ENCODE data around the gene MRPS34. TPM values are rescaled to one million over a fixed set of nuclear protein-coding genes. Genes with fewer than 3 reads are reported as not detected.

The MRPS34 gene
- total RNA-seq, result 48.4 TPM

GRCh38 chr16:1772908-1773702 is at the start of gene MRPS34:
Gene MRPS34 (minus strand): TSS chr16:1773134. CDS start chr16:1773119, 15 bp downstream.

GRCh38 chr16:1793578-1794220 is 20.8 kb upstream of the MRPS34 start, which contains the start of gene IGFALS:
Gene IGFALS (minus strand): TSS chr16:1793705. CDS start chr16:1793652, 53 bp downstream.

GRCh38 chr16:1782408-1783264 is 9.7 kb upstream of the MRPS34 start, which contains the start of the genes NUBP2 and SPSB3:
Gene NUBP2 (plus strand): TSS chr16:1782960. CDS start chr16:1783021, 61 bp downstream.
Gene SPSB3 (minus strand): TSS chr16:1782571. CDS start chr16:1781483, 1,088 bp downstream.

GRCh38 chr16:1772362-1772907 is 499 bp downstream of the MRPS34 start, which contains the start of gene EME2:
Gene EME2 (plus strand): TSS chr16:1772810. CDS start chr16:1773228, 418 bp downstream.

GRCh38 chr16:1771188-1771863 is 1.6 kb downstream of the MRPS34 start, which contains the start of gene NME3:
Gene NME3 (minus strand): TSS chr16:1771543. CDS start chr16:1771534, 9 bp downstream.

Other genes with a start within 250 kb of the MRPS34 start
- gene TMEM204, start 239.5 kb downstream of the MRPS34 start, total RNA-seq, result 9.6 TPM
- gene IFT140, start 161.1 kb downstream of the MRPS34 start, total RNA-seq, result 73.1 TPM
- 17.8 TPM for gene CRAMP1, start 160.8 kb downstream of the MRPS34 start, total RNA-seq
- 35.5 TPM for gene JPT2, start 94.9 kb downstream of the MRPS34 start, total RNA-seq
- 107 TPM for gene MAPK8IP3, start 66.9 kb downstream of the MRPS34 start, total RNA-seq
- 52.0 TPM for gene NME3, start 1.6 kb downstream of the MRPS34 start, total RNA-seq
- gene EME2, start 324 bp downstream of the MRPS34 start, total RNA-seq, result 16.1 TPM
- gene SPSB3, start 9.4 kb upstream of the MRPS34 start, total RNA-seq, result 93.1 TPM
- gene NUBP2, start 9.8 kb upstream of the MRPS34 start, total RNA-seq, result 56.1 TPM
- 0.55 TPM for gene IGFALS, start 20.6 kb upstream of the MRPS34 start, total RNA-seq
- gene HAGH, start 53.7 kb upstream of the MRPS34 start, total RNA-seq, result 55.9 TPM
- 35.6 TPM for gene FAHD1, start 54.1 kb upstream of the MRPS34 start, total RNA-seq
- gene MEIOB, start 99.0 kb upstream of the MRPS34 start, total RNA-seq, result 0.60 TPM
- gene HS3ST6, start 145.3 kb upstream of the MRPS34 start, total RNA-seq, result 0.38 TPM
- gene MSRB1, start 170.1 kb upstream of the MRPS34 start, total RNA-seq, result 5.7 TPM
- gene RPL3L, start 181.6 kb upstream of the MRPS34 start, total RNA-seq, result 6.3 TPM
- gene NDUFB10, start 186.4 kb upstream of the MRPS34 start, total RNA-seq, result 71.7 TPM
- gene RPS2, start 191.7 kb upstream of the MRPS34 start, total RNA-seq, result 801 TPM
- not detected for gene RNF151, start 193.7 kb upstream of the MRPS34 start, total RNA-seq
- gene TBL3, start 198.9 kb upstream of the MRPS34 start, total RNA-seq, result 32.0 TPM
- gene NOXO1, start 208.3 kb upstream of the MRPS34 start, total RNA-seq, result 0.55 TPM
- 14.7 TPM for gene GFER, start 211.1 kb upstream of the MRPS34 start, total RNA-seq
- gene SYNGR3, start 216.8 kb upstream of the MRPS34 start, total RNA-seq, result 6.5 TPM
- 20.3 TPM for gene ZNF598, start 236.7 kb upstream of the MRPS34 start, total RNA-seq
- 2.0 TPM for gene NPW, start 246.7 kb upstream of the MRPS34 start, total RNA-seq